CD14-positive monocyte (primary cell): ENCODE measurements around the gene RPS6KL1. TPM values are rescaled to one million over a fixed set of nuclear protein-coding genes. Genes with fewer than 3 reads are reported as not detected.

ENCODE experiments used
- DNase-seq, 3 donors: peaks; one replicate each; pipeline ENCODE4 v3.0.0-alpha.2; 2011 to 2022
- H2AFZ ChIP-seq: 2 replicates; pipeline ENCODE4 v1.6.0; 2012; ENCODE audit warnings: mild to moderate bottlenecking, low read depth, low read length, inconsistent platforms; ENCODE audit not compliant: insufficient read depth, poor library complexity, severe bottlenecking
- H3K27ac ChIP-seq, 2 donors: 1 replicate in 1 of 2; 2 replicates in 1 of 2; pipeline ENCODE4 v1.5.1; 2012 to 2013; ENCODE audit warnings: low read length in 2 of 2, control low read depth in 1 of 2, inconsistent platforms in 1 of 2, low read depth in 1 of 2, mild to moderate bottlenecking in 1 of 2
- H3K27me3 ChIP-seq, 2 donors: one replicate each; pipeline versions ENCODE4 v1.6.0 to v1.6.1; 2011 to 2013; ENCODE audit warnings: low read length in 2 of 2; ENCODE audit not compliant: control insufficient read depth in 2 of 2, insufficient read depth in 2 of 2
- H3K36me3 ChIP-seq, 2 donors: replicated peaks in 1 of 2; 1 replicate in 1 of 2; 2 replicates in 1 of 2; pipeline versions ENCODE4 v1.5.1 to v1.6.1; 2012 to 2013; ENCODE audit warnings: low read length in 2 of 2, control low read depth in 1 of 2, inconsistent platforms in 1 of 2, mild to moderate bottlenecking in 1 of 2; ENCODE audit not compliant: insufficient read depth in 2 of 2, control insufficient read depth in 1 of 2
- H3K4me1 ChIP-seq, 2 donors: 1 replicate in 1 of 2; 2 replicates in 1 of 2; pipeline versions ENCODE4 v1.5.1 to v1.6.1; 2012 to 2013; ENCODE audit warnings: low read length in 2 of 2, control low read depth in 1 of 2, inconsistent platforms in 1 of 2, mild to moderate bottlenecking in 1 of 2, moderate library complexity in 1 of 2; ENCODE audit not compliant: insufficient read depth in 2 of 2, control insufficient read depth in 1 of 2
- H3K4me2 ChIP-seq: replicated peaks from 2 replicates; pipeline ENCODE3; 2012; ENCODE audit warnings: low read length, moderate library complexity, mild to moderate bottlenecking; ENCODE audit not compliant: poor library complexity, severe bottlenecking; ENCODE audit errors: extremely low read depth
- H3K4me3 ChIP-seq, 3 experiments: fragments of 200-600 bp in 1 of 3; sonication (generic) in 1 of 3; replicated peaks in 1 of 3; 1 replicate in 2 of 3; 2 replicates in 1 of 3; pipeline ENCODE4 v1.5.1; 2011 to 2013; ENCODE audit warnings: low read length in 3 of 3, mild to moderate bottlenecking in 3 of 3, control low read depth in 2 of 3, low read depth in 2 of 3, inconsistent platforms in 1 of 3, moderate library complexity in 1 of 3
- H3K79me2 ChIP-seq: 2 replicates; pipeline ENCODE4 v1.6.0; 2012; ENCODE audit warnings: mild to moderate bottlenecking, control low read depth, inconsistent platforms, low read length, moderate library complexity; ENCODE audit not compliant: insufficient read depth
- H3K9ac ChIP-seq: 2 replicates; pipeline ENCODE4 v1.6.0; 2017; ENCODE audit warnings: low read length, mild to moderate bottlenecking; ENCODE audit not compliant: insufficient read depth, poor library complexity, severe bottlenecking
- H3K9me3 ChIP-seq, 2 donors: replicated peaks in 1 of 2; 1 replicate in 1 of 2; 2 replicates in 1 of 2; pipeline versions ENCODE4 v1.5.1 to v1.6.1; 2012 to 2013; ENCODE audit warnings: low read length in 2 of 2, control low read depth in 1 of 2; ENCODE audit not compliant: control insufficient read depth in 1 of 2, insufficient read depth in 1 of 2
- H4K20me1 ChIP-seq: 2 replicates; pipeline ENCODE4 v1.6.0; 2012; ENCODE audit warnings: mild to moderate bottlenecking, low read length, control low read depth, moderate library complexity; ENCODE audit not compliant: insufficient read depth
- H3K27ac Mint-ChIP-seq, 7 donors: one replicate each; pipeline ENCODE4 v1.8.0; 2020; ENCODE audit warnings: mild to moderate bottlenecking in 7 of 7, mixed read lengths in 7 of 7, moderate library complexity in 6 of 7, inconsistent platforms in 2 of 7
- H3K27me3 Mint-ChIP-seq, 3 donors: one replicate each; pipeline ENCODE4 v1.8.0; 2021 to 2022; ENCODE audit warnings: low read depth in 3 of 3, mild to moderate bottlenecking in 3 of 3, mixed read lengths in 3 of 3, moderate library complexity in 3 of 3, inconsistent platforms in 1 of 3
- H3K36me3 Mint-ChIP-seq, 2 donors: one replicate each; pipeline ENCODE4 v1.8.0; 2020; ENCODE audit warnings: mixed read lengths in 2 of 2, inconsistent platforms in 1 of 2, mild to moderate bottlenecking in 1 of 2
- H3K4me1 Mint-ChIP-seq: one replicate; pipeline ENCODE4 v1.8.0; 2020; ENCODE audit warnings: mild to moderate bottlenecking, mixed read lengths
- H3K4me3 Mint-ChIP-seq, 2 donors: one replicate each; pipeline ENCODE4 v1.8.0; 2020; ENCODE audit warnings: mild to moderate bottlenecking in 2 of 2, mixed read lengths in 2 of 2, moderate library complexity in 1 of 2
- H3K9me3 Mint-ChIP-seq, 7 donors: one replicate each; pipeline ENCODE4 v1.8.0; 2020 to 2022; ENCODE audit warnings: mixed read lengths in 7 of 7, mild to moderate bottlenecking in 6 of 7, moderate library complexity in 6 of 7, inconsistent platforms in 2 of 7
- CTCF ChIP-seq: fragments of 200-600 bp; IDR thresholded peaks from one replicate; pipeline ENCODE4 v1.8.0; 2022; ENCODE audit warnings: antibody characterized with exemption, mild to moderate bottlenecking
- WGBS: methylation state at CpG from one replicate; pipeline ENCODE4 v1.1.5; 2013; ENCODE audit warnings: missing lambda C conversion rate; ENCODE audit not compliant: insufficient coverage; 5-methylcytosine and 5-hydroxymethylcytosine counted together
- intact Hi-C, 2 donors: fragments of 100-400 bp; cut with micrococcal nuclease; formaldehyde crosslinking; loops; one replicate each; pipeline versions ENCODE4 v1.15.0 to v1.15.1; 2023
- polyA plus RNA-seq, 3 donors: library from polyadenylated mRNA; depleted of rRNA in 1 of 3; unstranded in 2 of 3; stranded (reverse) in 1 of 3; fragments of 300-500 nt in 2 of 3; fragments of >200 nt in 1 of 3; fragmentation: Illumina TruSeq in 2 of 3; gene quantifications; 1 replicate in 2 of 3; 2 replicates in 1 of 3; pipeline ENCODE4 v1.2.3, GENCODE V29; 2012 to 2021

The RPS6KL1 gene
- polyA plus RNA-seq, 3 donors = 0.13 TPM; not detected in 2

- H3K36me3 ChIP-seq = no peaks in the 10 kb centered on the region
- H2AFZ ChIP-seq = peak overlapping the region; percentile 62
- no peaks in the 10 kb centered on the region for H3K27me3 Mint-ChIP-seq
- peak; percentile 21 to 38 (median 26) for DNase-seq
- intact Hi-C loops = loop anchor here (5.0 to 10.0 kb wide), 2 partner anchors 222 to 224 kb away; no protein-coding TSS in a partner anchor
- 12% methylated on average over 9 of the region's 9 CpGs for WGBS
- peak overlapping the region; percentile 35 for H3K4me2 ChIP-seq
- peaks cover 26% of the 10 kb centered on the region for H3K4me1 Mint-ChIP-seq
- H3K4me3 Mint-ChIP-seq = peak overlapping the region in 1 of 2 donors; percentile 75
- peak overlapping the region in 2 of 7 donors; percentile 47 to 48 for H3K27ac Mint-ChIP-seq
- peak overlapping the region; percentile 9 for H3K9ac ChIP-seq
- H3K9me3 ChIP-seq = no peaks in the 10 kb centered on the region
- no peaks in the 10 kb centered on the region for H3K36me3 Mint-ChIP-seq
- no peaks in the 10 kb centered on the region for H3K79me2 ChIP-seq
- no peak overlapping the region for H3K27ac ChIP-seq
- no peaks in the 10 kb centered on the region for H3K9me3 Mint-ChIP-seq
- H4K20me1 ChIP-seq = no peaks in the 10 kb centered on the region
- no peak for TF ChIP-seq CTCF
- H3K4me3 ChIP-seq = no peak overlapping the region
- peaks cover 13 to 20% of the 10 kb centered on the region in 2 donors for H3K4me1 ChIP-seq
- no peaks in the 10 kb centered on the region for H3K27me3 ChIP-seq
Measured at GRCh38 chr14:74863274-74863673, 59.8 kb downstream of the RPS6KL1 start.

- WGBS = 100% methylated on average over 1 of the region's 3 CpGs
- intact Hi-C loops = loop anchor here (2.0 to 10.0 kb wide), 3 partner anchors 43 to 226 kb away; no protein-coding TSS in a partner anchor
- Histone ChIP-seq H3K4me3 (no peak overlapping the region), H2AFZ (no peak overlapping the region), H3K27ac (no peak overlapping the region), H3K79me2 (no peaks in the 10 kb centered on the region), H3K36me3 (no peaks in the 10 kb centered on the region), H3K4me1 (peaks cover 13 to 14% of the 10 kb centered on the region in 2 donors), H3K9me3 (no peaks in the 10 kb centered on the region), H4K20me1 (no peaks in the 10 kb centered on the region), H3K4me2 (no peak overlapping the region), H3K9ac (no peak overlapping the region), H3K27me3 (no peaks in the 10 kb centered on the region)
- no peak for TF ChIP-seq CTCF
- Mint-ChIP-seq H3K4me3 (no peak overlapping the region), H3K9me3 (no peaks in the 10 kb centered on the region), H3K36me3 (no peaks in the 10 kb centered on the region), H3K27ac (no peak overlapping the region), H3K27me3 (peaks cover 0 to 2% (median 0%) of the 10 kb centered on the region in 3 donors), H3K4me1 (peaks cover 16% of the 10 kb centered on the region)
- no peak for DNase-seq
Measured at GRCh38 chr14:74861734-74862090, 61.3 kb downstream of the RPS6KL1 start.
